ENCODE results near the gene OR7C2.

Gene OR7C2

GRCh38 chr19:14979476-14980255 lies 38.4 kb downstream of the OR7C2 start, which contains the start of gene SLC1A6:
Gene SLC1A6, minus strand, starts transcription at chr19:14979864. Its CDS starts 6,954 bp downstream, at chr19:14972910.
- DNase-seq: no peak

- DNase-seq: no peak
Observed at GRCh38 chr19:14985133-14985532, 43.8 kb downstream of the OR7C2 start.
